ENCODE measurements around the gene DNAH6. TPM values are rescaled to one million over a fixed set of nuclear protein-coding genes. Genes with fewer than 3 reads are reported as not detected.

Gene DNAH6
- total RNA-seq, 1 experiment from 2014 or later, result 0.26 TPM

DNA sequence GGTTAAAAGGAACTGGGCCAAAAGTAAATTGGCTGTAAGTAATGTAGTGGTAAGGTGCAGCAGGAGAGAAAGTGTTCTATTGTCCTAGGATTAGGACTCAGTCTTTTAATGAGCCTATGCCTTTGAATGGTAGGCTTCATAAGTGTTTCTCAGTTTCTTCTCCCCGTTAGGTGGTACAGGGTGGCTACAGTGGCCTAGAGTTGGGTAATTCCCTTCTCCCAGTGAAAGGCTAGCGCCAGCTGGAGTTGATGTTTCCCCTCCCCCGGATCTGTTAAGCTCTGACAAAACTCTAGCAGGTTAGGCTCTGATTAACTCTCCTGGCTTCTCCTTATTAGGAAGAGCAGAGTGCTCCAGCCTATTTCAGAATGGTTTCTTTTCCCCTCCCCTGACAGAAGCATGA is 127.7 kb downstream of the DNAH6 start:
- no peak overlapping the region for H3K4ac ChIP-seq (ENCODE audit: low read depth, low read length)
- no peak overlapping the region for H2BK20ac ChIP-seq (ENCODE audit: low read depth, low read length, poor library complexity, severe bottlenecking)
- TF ChIP-seq, protein P1, sequence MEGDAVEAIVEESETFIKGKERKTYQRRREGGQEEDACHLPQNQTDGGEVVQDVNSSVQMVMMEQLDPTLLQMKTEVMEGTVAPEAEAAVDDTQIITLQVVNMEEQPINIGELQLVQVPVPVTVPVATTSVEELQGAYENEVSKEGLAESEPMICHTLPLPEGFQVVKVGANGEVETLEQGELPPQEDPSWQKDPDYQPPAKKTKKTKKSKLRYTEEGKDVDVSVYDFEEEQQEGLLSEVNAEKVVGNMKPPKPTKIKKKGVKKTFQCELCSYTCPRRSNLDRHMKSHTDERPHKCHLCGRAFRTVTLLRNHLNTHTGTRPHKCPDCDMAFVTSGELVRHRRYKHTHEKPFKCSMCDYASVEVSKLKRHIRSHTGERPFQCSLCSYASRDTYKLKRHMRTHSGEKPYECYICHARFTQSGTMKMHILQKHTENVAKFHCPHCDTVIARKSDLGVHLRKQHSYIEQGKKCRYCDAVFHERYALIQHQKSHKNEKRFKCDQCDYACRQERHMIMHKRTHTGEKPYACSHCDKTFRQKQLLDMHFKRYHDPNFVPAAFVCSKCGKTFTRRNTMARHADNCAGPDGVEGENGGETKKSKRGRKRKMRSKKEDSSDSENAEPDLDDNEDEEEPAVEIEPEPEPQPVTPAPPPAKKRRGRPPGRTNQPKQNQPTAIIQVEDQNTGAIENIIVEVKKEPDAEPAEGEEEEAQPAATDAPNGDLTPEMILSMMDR (conservative IDR thresholded peaks at IDR 0.05), result no peak
- no peak overlapping the region for H3K27ac ChIP-seq (ENCODE audit: insufficient read length, low read depth, low read length)
- H3K4me1 Mint-ChIP-seq, result peaks cover 3 to 4% of the 10 kb centered on the region in 2 experiments; a peak in 1 of 4 replicates
- H3K9ac ChIP-seq (ENCODE audit: extremely low read depth, insufficient read length, low read length), result no peak overlapping the region
- H3K4me1 ChIP-seq (ENCODE audit: insufficient read depth, low read length), result no peaks in the 10 kb centered on the region
- H2BK120ac ChIP-seq (ENCODE audit: low read depth, low read length, poor library complexity, severe bottlenecking), result no peak overlapping the region
- H4K5ac ChIP-seq (ENCODE audit: insufficient read length, low read depth, low read length), result no peak overlapping the region
- no peak overlapping the region for H3K56ac ChIP-seq (ENCODE audit: insufficient read length, low read depth, low read length)
- H3K18ac ChIP-seq (ENCODE audit: insufficient read length, low read depth, low read length), result no peak overlapping the region
- H3K27ac Mint-ChIP-seq, result no peak overlapping the region
- H3K27me3 ChIP-seq (ENCODE audit: insufficient read depth, low read length), result no peaks in the 10 kb centered on the region
- WGBS (ENCODE audit: extremely low coverage, insufficient read length, low lambda C conversion rate), result no CpG with 5 or more reads among the region's 3 CpGs
- H2BK5ac ChIP-seq (ENCODE audit: insufficient read length, low read length), result no peak overlapping the region
- H3K4me3 Mint-ChIP-seq, result no peak overlapping the region
- no peak overlapping the region for H2AFZ ChIP-seq (ENCODE audit: low read length)
- no peaks in the 10 kb centered on the region for H3K79me2 ChIP-seq (ENCODE audit: insufficient read depth, low read length)
- no peaks in the 10 kb centered on the region for H3K9me3 ChIP-seq (ENCODE audit: control insufficient read depth, low read depth, low read length)
- peaks cover 0 to 11% of the 10 kb centered on the region in 2 experiments; a peak in 3 of 5 replicates for H3K9me3 Mint-ChIP-seq
- no peaks in the 10 kb centered on the region for H3K79me1 ChIP-seq (ENCODE audit: insufficient read depth, low read depth, low read length, poor library complexity, severe bottlenecking)
- H3K27me3 Mint-ChIP-seq (ENCODE audit: low read depth), result peaks cover 14% of the 10 kb centered on the region; the same call in 1 of the 2 replicates
- H4K20me1 ChIP-seq (ENCODE audit: control insufficient read depth, insufficient read depth, insufficient read length), result no peaks in the 10 kb centered on the region
- no peak overlapping the region for H4K8ac ChIP-seq (replicated peaks; ENCODE audit: insufficient read length, low read depth, low read length)
- H3K23me2 ChIP-seq (ENCODE audit: insufficient read length, low read depth, low read length, poor library complexity, severe bottlenecking), result no peaks in the 10 kb centered on the region
- H3T11ph ChIP-seq (ENCODE audit: low read length), result no peak overlapping the region
- no peak overlapping the region for H3K14ac ChIP-seq (ENCODE audit: insufficient read depth, low read length)
- no peak overlapping the region for H2BK15ac ChIP-seq (ENCODE audit: low read depth, low read length)
- peaks cover 0 to 2% (median 0%) of the 10 kb centered on the region in 3 experiments; a peak in 2 of 7 replicates for H3K36me3 Mint-ChIP-seq (ENCODE audit: insufficient read depth in 1 of 3, low read depth in 3 of 3)
- no peak overlapping the region for H3K23ac ChIP-seq (ENCODE audit: insufficient read length, low read depth, low read length)
- no peak overlapping the region for H2BK12ac ChIP-seq (ENCODE audit: insufficient read length, low read depth, low read length)
- DNase-seq, result no peak
- no peak overlapping the region for H3K4me2 ChIP-seq (ENCODE audit: insufficient read depth, insufficient read length, low read length)
- no peak overlapping the region for H2AK5ac ChIP-seq (ENCODE audit: insufficient read length, low read length)
- no peak overlapping the region for H4K91ac ChIP-seq (ENCODE audit: insufficient read length, low read depth, low read length)
